HepG2 (cell line): Measurements from ENCODE around the gene SYCE3. TPM values are rescaled to one million over a fixed set of nuclear protein-coding genes. Genes with fewer than 3 reads are reported as not detected.

Experiments
- AGO1 ChIP-seq: fragments of 200-400 bp; formaldehyde crosslinking; IDR thresholded peaks from 2 replicates; pipeline ENCODE4 v1.6.1; 2017; ENCODE audit warnings: mild to moderate bottlenecking, low read depth, low read length, moderate library complexity; ENCODE audit not compliant: poor library complexity, severe bottlenecking
- MXD4 ChIP-seq: IDR thresholded peaks from 2 replicates; pipeline ENCODE4 v1.6.1; 2016; ENCODE audit warnings: mild to moderate bottlenecking, missing biosample characterization, missing genetic modification reagents
- REXO4 ChIP-seq: sonication (generic); formaldehyde crosslinking; IDR thresholded peaks from 2 replicates; pipeline ENCODE4 v1.8.0; 2022; ENCODE audit warnings: missing genetic modification reagents, mild to moderate bottlenecking, borderline replicate concordance
- ZFP36L2 ChIP-seq: sonication (generic); formaldehyde crosslinking; IDR thresholded peaks from 2 replicates; pipeline ENCODE4 v1.4.0; 2020; ENCODE audit warnings: missing genetic modification reagents
- ZMAT3 ChIP-seq: sonication (generic); formaldehyde crosslinking; conservative IDR thresholded peaks from 2 replicates; pipeline ENCODE4 v1.7.0; 2021; ENCODE audit warnings: missing genetic modification reagents
- ZNF138 ChIP-seq: sonication (generic); formaldehyde crosslinking; IDR thresholded peaks from 2 replicates; pipeline ENCODE4 v1.5.0; 2020; ENCODE audit warnings: mild to moderate bottlenecking, low read depth, missing genetic modification reagents
- ZNF160 ChIP-seq: sonication (generic); formaldehyde crosslinking; IDR thresholded peaks from 2 replicates; pipeline ENCODE4 v1.8.0; 2022; ENCODE audit warnings: mild to moderate bottlenecking, inconsistent platforms, missing genetic modification reagents
- ZNF230 ChIP-seq: sonication (generic); formaldehyde crosslinking; IDR thresholded peaks from 2 replicates; pipeline ENCODE4 v1.4.0; 2020; ENCODE audit warnings: mild to moderate bottlenecking, missing genetic modification reagents
- ZNF274 ChIP-seq: sonication (generic); formaldehyde crosslinking; IDR thresholded peaks from 2 replicates; pipeline ENCODE4 v1.5.1; 2020; ENCODE audit warnings: mild to moderate bottlenecking, missing genetic modification reagents
- ZNF660 ChIP-seq: sonication (generic); formaldehyde crosslinking; IDR thresholded peaks from 2 replicates; pipeline ENCODE4 v1.5.1; 2020; ENCODE audit warnings: mild to moderate bottlenecking, low read depth, missing genetic modification reagents, borderline replicate concordance
- ZNF841 ChIP-seq: sonication (generic); formaldehyde crosslinking; IDR thresholded peaks from 2 replicates; pipeline ENCODE4 v1.8.1; 2023; ENCODE audit warnings: missing genetic modification reagents, borderline replicate concordance
- ZSCAN25 ChIP-seq: sonication (generic); formaldehyde crosslinking; IDR thresholded peaks from 2 replicates; pipeline ENCODE4 v1.8.0; 2022; ENCODE audit warnings: mild to moderate bottlenecking, missing genetic modification reagents
- polyA plus RNA-seq, 8 experiments: library from polyadenylated mRNA; depleted of rRNA in 3 of 8; stranded (reverse) in 7 of 8; unstranded in 1 of 8; fragments of >200 nt; fragmentation: Illumina TruSeq in 4 of 8; extraction: Trizol in 4 of 8; gene quantifications; 2 replicates each; pipeline versions ENCODE4 v1.2.1 to v1.2.3, GENCODE V29; 2011 to 2016; ENCODE audit warnings: low read depth in 4 of 8, missing spikeins in 1 of 8, mixed read lengths in 1 of 8; ENCODE audit not compliant: insufficient read depth in 1 of 8
- total RNA-seq, 5 experiments: library from RNA; depleted of rRNA; stranded (reverse); fragments of >200 nt; fragmentation: Illumina TruSeq; extraction: Trizol; gene quantifications; 2 replicates each; pipeline ENCODE4 v1.2.3, GENCODE V29; 2016; ENCODE audit warnings: low read depth in 1 of 5
- TF ChIP-seq, protein P1 (sequence below): sonication (generic); formaldehyde crosslinking; IDR thresholded peaks from 2 replicates; pipeline ENCODE4 v1.4.0; 2020; ENCODE audit warnings: missing genetic modification reagents, borderline replicate concordance
- TF ChIP-seq, protein P2 (sequence below): sonication (generic); formaldehyde crosslinking; IDR thresholded peaks from 2 replicates; pipeline ENCODE4 v1.4.0; 2020; ENCODE audit warnings: missing genetic modification reagents, low read depth, mild to moderate bottlenecking, borderline replicate concordance
- TF ChIP-seq, protein P3 (sequence below): sonication (generic); formaldehyde crosslinking; IDR thresholded peaks from 2 replicates; pipeline ENCODE4 v1.4.0; 2020; ENCODE audit warnings: missing genetic modification reagents
- TF ChIP-seq, protein P4 (sequence below): sonication (generic); formaldehyde crosslinking; IDR thresholded peaks from 2 replicates; pipeline ENCODE4 v1.9.0; 2021; ENCODE audit warnings: missing genetic modification reagents, borderline replicate concordance
- TF ChIP-seq, protein P5 (sequence below): sonication (generic); formaldehyde crosslinking; IDR thresholded peaks from 2 replicates; pipeline ENCODE4 v1.5.0; 2020; ENCODE audit warnings: mild to moderate bottlenecking, missing genetic modification reagents
- TF ChIP-seq, protein P6 (sequence below): IDR thresholded peaks from 2 replicates; pipeline ENCODE4 v1.6.1; 2016; ENCODE audit warnings: mild to moderate bottlenecking, missing biosample characterization, missing genetic modification reagents

Gene SYCE3
- total and polyA plus RNA-seq, 2 of the 13 experiments (the other 11 are each of a cell fraction or from before 2014, with no cell fraction given): not detected

DNA sequence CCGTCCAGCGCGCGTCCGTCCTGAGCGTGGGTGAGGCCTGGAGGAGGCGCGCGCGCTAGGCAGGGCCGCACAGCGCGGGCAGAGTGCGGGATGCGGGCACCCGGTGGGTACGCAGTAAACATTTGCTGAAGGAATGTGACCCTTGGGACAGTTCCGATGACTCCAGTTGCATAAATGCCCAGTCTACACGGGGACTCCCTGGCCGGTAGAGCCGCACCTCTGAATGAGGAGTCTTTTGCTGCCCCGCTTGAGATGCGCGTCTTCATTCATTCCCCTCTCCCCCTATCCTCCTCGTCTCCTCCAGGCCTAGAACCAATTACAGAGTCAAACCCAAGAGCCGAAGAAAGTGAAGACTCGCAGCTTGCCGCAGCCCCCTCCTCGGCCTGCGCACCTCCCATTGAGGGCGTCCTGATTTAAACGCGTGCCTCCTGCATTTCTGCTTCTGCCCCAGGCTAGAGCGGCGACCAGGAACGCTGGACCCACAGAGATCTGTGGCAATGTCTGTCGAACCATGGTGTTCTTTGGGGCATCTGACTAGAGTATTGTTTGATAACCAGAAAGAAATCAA is 20.7 kb upstream of the SYCE3 start (continued):
- TF ChIP-seq ZNF841 (CRISPR knock-in tag) (no peak), ZSCAN25 (CRISPR knock-in tag) (no peak), ZNF230 (CRISPR knock-in tag) (no peak), ZNF160 (CRISPR knock-in tag) (0 out of 2 replicates have a peak, but pooled peaks have one; percentile 37), REXO4 (no peak), MXD4 (no peak), AGO1 (no peak), ZNF660 (CRISPR knock-in tag) (no peak), ZNF138 (no peak), ZFP36L2 (no peak), ZMAT3 (CRISPR knock-in tag) (no peak), ZNF274 (CRISPR knock-in tag) (no peak)
- TF ChIP-seq, protein P1, sequence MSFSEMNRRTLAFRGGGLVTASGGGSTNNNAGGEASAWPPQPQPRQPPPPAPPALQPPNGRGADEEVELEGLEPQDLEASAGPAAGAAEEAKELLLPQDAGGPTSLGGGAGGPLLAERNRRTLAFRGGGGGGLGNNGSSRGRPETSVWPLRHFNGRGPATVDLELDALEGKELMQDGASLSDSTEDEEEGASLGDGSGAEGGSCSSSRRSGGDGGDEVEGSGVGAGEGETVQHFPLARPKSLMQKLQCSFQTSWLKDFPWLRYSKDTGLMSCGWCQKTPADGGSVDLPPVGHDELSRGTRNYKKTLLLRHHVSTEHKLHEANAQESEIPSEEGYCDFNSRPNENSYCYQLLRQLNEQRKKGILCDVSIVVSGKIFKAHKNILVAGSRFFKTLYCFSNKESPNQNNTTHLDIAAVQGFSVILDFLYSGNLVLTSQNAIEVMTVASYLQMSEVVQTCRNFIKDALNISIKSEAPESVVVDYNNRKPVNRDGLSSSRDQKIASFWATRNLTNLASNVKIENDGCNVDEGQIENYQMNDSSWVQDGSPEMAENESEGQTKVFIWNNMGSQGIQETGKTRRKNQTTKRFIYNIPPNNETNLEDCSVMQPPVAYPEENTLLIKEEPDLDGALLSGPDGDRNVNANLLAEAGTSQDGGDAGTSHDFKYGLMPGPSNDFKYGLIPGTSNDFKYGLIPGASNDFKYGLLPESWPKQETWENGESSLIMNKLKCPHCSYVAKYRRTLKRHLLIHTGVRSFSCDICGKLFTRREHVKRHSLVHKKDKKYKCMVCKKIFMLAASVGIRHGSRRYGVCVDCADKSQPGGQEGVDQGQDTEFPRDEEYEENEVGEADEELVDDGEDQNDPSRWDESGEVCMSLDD (CRISPR knock-in tag): no peak
- TF ChIP-seq, protein P2, sequence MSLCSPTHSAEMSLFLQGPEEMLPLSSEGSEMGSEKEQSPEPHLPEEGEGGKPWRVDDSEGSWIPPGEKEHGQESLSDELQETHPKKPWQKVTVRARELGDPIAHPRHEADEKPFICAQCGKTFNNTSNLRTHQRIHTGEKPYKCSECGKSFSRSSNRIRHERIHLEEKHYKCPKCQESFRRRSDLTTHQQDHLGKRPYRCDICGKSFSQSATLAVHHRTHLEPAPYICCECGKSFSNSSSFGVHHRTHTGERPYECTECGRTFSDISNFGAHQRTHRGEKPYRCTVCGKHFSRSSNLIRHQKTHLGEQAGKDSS (CRISPR knock-in tag): 0 out of 2 replicates have a peak, but pooled peaks have one; percentile 30
- TF ChIP-seq, protein P3, sequence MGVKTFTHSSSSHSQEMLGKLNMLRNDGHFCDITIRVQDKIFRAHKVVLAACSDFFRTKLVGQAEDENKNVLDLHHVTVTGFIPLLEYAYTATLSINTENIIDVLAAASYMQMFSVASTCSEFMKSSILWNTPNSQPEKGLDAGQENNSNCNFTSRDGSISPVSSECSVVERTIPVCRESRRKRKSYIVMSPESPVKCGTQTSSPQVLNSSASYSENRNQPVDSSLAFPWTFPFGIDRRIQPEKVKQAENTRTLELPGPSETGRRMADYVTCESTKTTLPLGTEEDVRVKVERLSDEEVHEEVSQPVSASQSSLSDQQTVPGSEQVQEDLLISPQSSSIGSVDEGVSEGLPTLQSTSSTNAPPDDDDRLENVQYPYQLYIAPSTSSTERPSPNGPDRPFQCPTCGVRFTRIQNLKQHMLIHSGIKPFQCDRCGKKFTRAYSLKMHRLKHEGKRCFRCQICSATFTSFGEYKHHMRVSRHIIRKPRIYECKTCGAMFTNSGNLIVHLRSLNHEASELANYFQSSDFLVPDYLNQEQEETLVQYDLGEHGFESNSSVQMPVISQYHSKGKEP (CRISPR knock-in tag): no peak
- TF ChIP-seq, protein P4, sequence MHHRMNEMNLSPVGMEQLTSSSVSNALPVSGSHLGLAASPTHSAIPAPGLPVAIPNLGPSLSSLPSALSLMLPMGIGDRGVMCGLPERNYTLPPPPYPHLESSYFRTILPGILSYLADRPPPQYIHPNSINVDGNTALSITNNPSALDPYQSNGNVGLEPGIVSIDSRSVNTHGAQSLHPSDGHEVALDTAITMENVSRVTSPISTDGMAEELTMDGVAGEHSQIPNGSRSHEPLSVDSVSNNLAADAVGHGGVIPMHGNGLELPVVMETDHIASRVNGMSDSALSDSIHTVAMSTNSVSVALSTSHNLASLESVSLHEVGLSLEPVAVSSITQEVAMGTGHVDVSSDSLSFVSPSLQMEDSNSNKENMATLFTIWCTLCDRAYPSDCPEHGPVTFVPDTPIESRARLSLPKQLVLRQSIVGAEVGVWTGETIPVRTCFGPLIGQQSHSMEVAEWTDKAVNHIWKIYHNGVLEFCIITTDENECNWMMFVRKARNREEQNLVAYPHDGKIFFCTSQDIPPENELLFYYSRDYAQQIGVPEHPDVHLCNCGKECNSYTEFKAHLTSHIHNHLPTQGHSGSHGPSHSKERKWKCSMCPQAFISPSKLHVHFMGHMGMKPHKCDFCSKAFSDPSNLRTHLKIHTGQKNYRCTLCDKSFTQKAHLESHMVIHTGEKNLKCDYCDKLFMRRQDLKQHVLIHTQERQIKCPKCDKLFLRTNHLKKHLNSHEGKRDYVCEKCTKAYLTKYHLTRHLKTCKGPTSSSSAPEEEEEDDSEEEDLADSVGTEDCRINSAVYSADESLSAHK (CRISPR knock-in tag): no peak
- TF ChIP-seq, protein P5, sequence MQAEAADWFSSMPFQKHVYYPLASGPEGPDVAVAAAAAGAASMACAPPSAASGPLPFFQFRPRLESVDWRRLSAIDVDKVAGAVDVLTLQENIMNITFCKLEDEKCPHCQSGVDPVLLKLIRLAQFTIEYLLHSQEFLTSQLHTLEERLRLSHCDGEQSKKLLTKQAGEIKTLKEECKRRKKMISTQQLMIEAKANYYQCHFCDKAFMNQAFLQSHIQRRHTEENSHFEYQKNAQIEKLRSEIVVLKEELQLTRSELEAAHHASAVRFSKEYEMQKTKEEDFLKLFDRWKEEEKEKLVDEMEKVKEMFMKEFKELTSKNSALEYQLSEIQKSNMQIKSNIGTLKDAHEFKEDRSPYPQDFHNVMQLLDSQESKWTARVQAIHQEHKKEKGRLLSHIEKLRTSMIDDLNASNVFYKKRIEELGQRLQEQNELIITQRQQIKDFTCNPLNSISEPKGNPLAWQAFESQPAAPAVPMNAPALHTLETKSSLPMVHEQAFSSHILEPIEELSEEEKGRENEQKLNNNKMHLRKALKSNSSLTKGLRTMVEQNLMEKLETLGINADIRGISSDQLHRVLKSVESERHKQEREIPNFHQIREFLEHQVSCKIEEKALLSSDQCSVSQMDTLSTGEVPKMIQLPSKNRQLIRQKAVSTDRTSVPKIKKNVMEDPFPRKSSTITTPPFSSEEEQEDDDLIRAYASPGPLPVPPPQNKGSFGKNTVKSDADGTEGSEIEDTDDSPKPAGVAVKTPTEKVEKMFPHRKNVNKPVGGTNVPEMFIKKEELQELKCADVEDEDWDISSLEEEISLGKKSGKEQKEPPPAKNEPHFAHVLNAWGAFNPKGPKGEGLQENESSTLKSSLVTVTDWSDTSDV (CRISPR knock-in tag): no peak
- TF ChIP-seq, protein P6, sequence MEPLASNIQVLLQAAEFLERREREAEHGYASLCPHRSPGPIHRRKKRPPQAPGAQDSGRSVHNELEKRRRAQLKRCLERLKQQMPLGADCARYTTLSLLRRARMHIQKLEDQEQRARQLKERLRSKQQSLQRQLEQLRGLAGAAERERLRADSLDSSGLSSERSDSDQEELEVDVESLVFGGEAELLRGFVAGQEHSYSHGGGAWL (CRISPR knock-in tag): 0 out of 2 replicates have a peak, but pooled peaks have one; percentile 3
